HG03354 (cell line): ENCODE data around the gene SHTN1.

Experiments used
- ATAC-seq: cut with Tn5 transposase; IDR thresholded peaks from one replicate; pipeline ENCODE4 v1.9.1; 2021; ENCODE audit warnings: mild to moderate bottlenecking; ENCODE audit not compliant: unreplicated experiment, poor library complexity, severe bottlenecking

SHTN1 gene

DNA sequence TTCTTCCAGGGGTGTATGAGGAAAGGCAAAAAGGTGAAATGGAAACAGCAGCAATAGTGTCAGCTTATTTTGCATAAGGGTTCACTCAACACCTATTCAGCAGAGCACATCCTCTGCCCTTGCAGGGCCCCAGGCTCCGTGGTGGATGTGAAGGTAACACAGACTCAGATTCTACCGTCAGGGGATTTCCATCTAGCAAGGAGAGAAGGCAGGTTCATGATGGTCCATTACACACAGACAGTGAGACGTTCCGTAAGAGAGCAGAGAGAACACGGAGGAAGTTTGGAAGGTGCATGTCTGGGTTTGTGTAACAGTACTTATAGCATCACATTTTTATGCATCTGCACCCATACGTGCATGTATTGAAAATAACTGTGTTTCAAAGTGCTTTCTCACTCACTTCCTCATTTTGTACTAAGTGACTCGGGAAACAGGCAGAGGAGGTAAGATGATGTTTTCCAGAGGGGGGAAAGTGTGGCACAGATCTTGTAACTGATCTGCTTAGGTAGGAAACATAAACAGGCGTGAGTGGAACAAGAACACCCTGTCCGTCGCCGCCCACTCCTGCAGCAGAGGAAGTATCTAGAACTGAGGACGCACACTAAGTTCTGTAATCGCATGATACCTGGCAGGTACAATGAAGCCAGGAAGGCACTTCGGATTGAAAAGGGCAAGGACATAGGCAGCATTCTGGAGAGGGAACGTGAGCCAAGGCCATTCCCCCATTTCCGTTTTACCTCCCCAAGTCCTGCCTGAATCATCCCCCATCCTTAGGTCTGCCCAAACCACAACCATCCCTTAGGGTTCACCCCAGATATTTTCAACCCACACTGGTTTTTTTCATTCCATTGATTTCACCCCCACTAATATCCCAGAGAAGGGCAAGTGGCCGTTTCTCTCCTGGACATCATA is 156.7 kb downstream of the SHTN1 start:
- ATAC-seq: peak; percentile 75

DNA sequence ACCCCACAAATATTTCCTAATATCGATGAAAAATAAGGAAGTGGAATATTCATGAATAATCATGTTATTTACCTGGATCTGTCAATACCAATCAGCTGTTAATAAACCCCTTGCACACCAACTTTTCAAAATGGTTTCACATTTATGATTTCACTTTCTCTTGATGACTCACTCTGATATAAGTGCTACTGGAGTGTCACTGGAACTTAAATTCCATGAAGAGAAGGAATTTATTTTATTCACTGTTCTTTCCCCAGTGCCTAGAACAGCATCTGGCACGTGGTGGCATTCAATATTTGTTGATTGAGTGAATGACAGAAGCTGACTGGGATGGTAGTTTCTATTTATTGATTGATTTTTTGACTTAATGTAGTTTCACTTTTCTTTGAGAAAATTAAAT is 159.2 kb downstream of the SHTN1 start:
- no peak for ATAC-seq

DNA sequence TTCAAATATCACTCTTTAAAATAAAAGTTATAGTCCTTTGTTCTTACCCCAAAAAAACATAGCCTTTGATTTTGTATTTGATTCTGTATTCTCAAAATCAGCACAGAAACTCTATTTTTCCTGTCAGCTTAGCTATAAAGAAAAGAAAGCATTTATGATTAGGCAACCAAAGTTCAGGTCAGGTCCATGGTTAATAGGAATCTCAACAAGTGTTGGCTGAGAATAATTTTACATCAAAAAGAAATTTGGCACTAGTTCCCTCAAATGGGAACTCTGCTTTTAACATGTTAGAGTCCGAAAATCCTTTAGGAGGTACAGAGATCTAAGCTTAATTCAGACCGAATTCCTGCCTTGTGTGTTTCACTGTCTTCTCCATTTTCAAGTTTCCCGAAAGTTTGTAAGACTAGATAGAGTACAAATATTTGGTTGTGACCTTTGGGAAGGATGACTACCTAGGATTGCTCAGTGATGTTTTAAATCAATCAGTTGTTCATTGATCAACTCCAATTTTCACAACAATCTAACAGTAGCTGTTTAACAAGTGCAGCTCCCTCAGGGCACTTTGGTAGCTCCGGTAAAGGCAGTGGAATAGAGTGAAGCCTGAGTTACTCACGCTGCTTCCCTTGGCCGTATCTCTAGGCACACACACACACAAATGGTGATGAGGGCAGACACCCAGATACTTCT is 164.5 kb downstream of the SHTN1 start:
- ATAC-seq: no peak

DNA sequence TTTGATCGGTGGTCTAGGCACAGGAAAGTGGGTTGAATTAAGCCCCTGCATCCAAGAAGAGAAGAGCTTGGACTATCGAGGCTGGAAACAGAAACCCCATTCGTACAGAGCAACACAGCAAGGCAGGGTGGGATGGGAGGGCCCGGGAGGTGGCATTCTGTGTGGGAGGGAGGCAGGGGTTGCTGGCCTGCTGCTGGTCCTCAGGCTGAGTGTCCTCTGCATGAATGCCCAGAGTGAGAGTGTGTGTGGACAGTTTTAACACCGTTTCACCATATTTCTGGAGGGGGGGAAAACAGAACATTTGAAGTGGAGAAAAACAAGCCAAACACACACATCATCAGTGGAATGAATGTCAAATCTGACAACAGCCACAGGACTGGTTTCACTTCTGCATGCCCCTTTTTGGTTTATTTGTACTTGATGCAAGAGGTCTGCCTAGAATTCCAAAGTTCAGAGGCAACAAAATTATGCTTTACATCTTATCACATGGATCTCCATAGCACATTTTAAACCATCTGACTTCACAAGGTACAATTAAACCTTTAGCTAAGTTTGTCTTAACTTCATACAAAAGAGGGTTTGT is 166.8 kb downstream of the SHTN1 start:
- ATAC-seq: peak; percentile 55

DNA sequence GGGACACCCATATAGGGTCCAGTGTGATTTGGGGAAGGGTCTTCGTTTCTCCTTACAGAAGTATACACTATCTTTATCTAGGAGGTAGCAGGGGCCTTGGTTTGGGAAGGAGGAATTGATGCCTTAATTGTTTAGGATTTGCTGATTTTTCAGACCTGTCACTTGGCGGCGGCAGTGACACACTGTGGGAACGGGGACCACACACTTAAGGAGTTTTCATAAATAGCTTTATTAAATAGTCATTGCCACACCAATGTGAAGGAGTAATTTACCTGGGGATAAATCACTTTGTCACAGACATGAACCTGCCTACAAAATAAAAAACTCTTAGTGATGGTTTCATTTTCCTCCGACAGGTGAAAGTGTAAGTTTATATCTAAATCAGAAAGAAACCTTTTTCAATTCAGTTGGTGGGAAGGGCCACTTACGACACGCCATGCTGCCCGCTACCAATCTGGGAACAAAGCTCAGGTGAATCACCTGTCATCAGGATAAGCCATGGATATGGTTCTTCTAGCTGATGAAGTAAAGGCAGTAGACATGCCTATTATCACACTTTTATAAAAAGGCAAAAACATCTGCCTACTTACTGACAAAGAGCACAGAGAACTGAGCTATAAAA is 168.0 kb downstream of the SHTN1 start:
- ATAC-seq: no peak

DNA sequence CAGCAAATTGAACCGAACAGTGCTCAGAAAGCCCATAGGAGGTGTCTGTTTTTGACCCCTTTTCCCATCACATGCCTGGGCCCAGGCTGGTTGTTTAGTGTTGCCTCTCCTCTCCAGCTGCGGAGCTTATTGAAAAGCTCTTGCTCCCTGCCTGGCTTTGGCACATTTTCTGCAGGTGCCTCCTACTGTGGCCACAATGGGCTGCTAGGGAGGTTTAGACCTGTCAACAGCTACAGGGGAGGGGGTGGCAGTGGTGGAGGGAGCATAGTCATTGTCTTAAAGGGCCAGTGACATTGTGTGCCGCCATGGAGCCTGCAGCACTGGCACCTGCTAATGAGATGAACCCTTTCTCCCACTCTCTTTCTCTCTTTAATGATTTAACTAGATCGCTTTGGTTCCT is 168.9 kb downstream of the SHTN1 start:
- ATAC-seq: no peak

DNA sequence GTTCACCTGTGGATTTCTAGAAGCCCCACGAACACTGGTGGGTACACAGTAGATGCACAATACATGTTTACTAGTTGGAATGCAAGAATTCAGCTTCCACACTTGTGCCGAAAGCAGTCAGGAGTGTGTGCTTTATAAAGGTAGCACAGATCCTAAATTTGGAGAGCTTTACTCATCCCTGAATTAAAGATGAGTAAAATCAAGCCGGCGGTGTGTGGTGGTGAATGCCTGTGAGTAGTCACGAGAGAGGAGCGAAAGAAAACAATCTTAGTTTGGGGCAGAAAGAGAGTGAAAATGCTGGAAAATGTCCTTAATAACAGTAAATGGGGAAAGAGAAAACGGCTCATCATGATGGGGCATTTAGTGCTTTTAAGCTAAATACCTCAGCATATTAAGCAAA is 169.3 kb downstream of the SHTN1 start:
- no peak for ATAC-seq

DNA sequence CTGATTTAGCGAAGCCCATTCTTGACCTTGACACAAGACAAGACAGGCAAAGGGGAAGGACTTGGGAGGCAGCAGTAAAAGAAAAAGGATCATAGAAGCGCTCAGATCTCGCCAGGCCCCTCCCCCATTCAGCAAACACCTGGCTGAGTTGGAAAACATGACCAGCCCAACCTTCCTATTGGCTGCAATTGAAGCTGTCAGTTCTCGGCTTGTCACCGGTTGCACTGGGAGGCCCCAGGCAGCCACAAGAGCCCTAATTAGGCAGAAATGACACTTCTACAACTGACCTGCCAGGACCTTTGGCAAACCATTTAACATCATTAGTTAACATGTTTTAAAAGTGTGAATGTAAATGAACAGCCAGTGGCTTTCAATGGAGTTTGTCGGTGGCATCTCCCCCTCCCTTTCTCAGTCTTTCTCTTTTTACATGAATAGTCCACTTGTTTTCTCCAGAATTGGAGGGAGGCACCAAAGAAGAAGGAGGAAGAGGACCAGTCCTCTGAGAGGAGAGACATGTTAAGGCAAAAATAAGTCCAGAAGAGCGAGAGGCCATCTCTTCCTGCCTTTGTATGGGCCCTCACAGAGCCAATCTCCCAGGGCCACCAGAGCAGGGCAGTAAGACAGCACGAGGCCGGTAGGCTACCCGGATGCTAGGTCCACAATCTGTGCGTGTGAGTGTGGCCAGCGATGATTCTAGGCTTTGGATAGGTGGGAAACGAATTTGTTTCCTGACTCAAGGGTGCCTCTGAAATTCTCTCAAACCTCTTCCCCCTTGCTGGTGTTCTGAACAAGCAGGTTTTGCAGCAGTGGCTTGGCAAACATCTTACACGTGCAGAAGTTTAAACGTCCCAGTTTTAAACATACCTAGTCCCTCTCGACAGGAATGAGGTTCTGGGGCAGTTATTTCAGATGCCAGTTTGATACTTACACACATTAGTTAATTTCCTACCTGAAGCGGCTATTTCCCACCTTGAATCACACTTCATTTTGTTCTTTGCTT is 170.7 kb downstream of the SHTN1 start:
- ATAC-seq: no peak

DNA sequence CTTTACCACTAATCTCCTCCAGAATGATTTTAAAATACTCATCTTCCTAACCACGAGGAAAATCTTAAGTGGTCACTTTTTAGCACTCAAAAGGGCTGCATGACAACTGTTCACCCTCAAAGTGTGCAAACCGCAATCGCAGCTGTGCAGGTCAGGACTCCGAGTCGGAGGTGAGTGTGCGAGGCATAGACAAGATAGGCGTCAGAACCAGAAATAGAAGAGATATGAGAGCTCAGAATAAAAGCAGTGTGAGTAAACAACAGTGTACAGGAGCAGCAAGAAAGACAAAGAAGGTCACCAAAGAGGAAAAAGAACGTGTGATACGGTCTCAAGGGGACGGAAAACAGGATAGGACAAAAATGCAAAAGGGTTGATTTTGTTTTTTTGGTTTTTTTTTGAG is 173.2 kb downstream of the SHTN1 start:
- no peak for ATAC-seq
